BE2C (cell line): Measurements from ENCODE around the gene PRKG1.

Experiments used
- DNase-seq: peaks from one replicate; pipeline ENCODE4 v3.0.0-alpha.2; 2020
- H3K27me3 ChIP-seq: fragments of 250-450 bp; sonication (Bioruptor Pico); 2 replicates; pipeline ENCODE4 v1.5.1; 2020; ENCODE audit warnings: mild to moderate bottlenecking
- H3K36me3 ChIP-seq: fragments of 250-450 bp; sonication (Bioruptor Pico); 2 replicates; pipeline ENCODE4 v1.5.1; 2020; ENCODE audit warnings: mild to moderate bottlenecking
- H3K4me1 ChIP-seq: fragments of 250-450 bp; sonication (Bioruptor Pico); 2 replicates; pipeline ENCODE4 v1.5.1; 2020
- H3K4me3 ChIP-seq: 2 replicates; pipeline ENCODE4 v1.5.1; 2011; ENCODE audit warnings: low read depth, low read length
- H3K9me3 ChIP-seq: fragments of 250-450 bp; sonication (Bioruptor Pico); 2 replicates; pipeline ENCODE4 v1.5.1; 2020
- CTCF ChIP-seq: IDR thresholded peaks from 2 replicates; pipeline ENCODE4 v1.5.1; 2012; ENCODE audit warnings: mild to moderate bottlenecking, low read depth, low read length

Gene PRKG1

GRCh38 chr10:52220947-52221346 lies 1146.7 kb downstream of the PRKG1 start:
- DNase-seq, result no peak
- Histone ChIP-seq H3K36me3 (no peaks in the 10 kb centered on the region), H3K27me3 (no peaks in the 10 kb centered on the region), H3K9me3 (no peaks in the 10 kb centered on the region), H3K4me3 (no peak overlapping the region), H3K4me1 (no peaks in the 10 kb centered on the region)
- TF ChIP-seq CTCF, result no peak

- DNase-seq, result no peak
- no peak for TF ChIP-seq CTCF
- no peaks in the 10 kb centered on the region for H3K27me3 ChIP-seq
- H3K9me3 ChIP-seq, result no peaks in the 10 kb centered on the region
- H3K36me3 ChIP-seq, result no peaks in the 10 kb centered on the region
- no peak overlapping the region for H3K4me3 ChIP-seq
- H3K4me1 ChIP-seq, result no peaks in the 10 kb centered on the region
These were observed 1147.6 kb downstream of the PRKG1 start for GRCh38 chr10:52221923-52222322.

- H3K4me1 ChIP-seq, result no peaks in the 10 kb centered on the region
- no peak for DNase-seq
- H3K4me3 ChIP-seq, result no peak overlapping the region
- H3K27me3 ChIP-seq, result no peaks in the 10 kb centered on the region
- no peaks in the 10 kb centered on the region for H3K9me3 ChIP-seq
- H3K36me3 ChIP-seq, result no peaks in the 10 kb centered on the region
- no peak for TF ChIP-seq CTCF
These were observed 1152.0 kb downstream of the PRKG1 start for GRCh38 chr10:52226197-52226847.

DNA sequence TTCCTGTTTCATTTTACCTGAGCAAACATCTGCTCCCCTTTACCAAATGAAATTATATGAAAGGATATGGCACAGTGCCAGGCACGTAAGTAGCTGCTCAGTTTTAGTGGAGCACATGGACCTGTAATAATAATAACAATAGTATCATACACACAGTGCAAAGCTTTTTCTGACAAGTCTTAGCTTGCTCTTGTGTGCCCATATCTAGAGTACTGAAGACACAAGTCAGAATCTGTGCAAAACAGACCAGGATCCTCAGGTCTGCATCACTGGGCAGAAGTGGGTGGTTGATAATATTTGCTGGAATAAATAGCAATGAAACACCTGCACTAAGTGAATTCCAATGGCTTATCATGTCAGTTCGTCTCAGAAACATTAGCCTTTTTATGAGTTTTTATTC lies 1154.3 kb downstream of the PRKG1 start:
- no peak for TF ChIP-seq CTCF
- no peak for DNase-seq
- Histone ChIP-seq H3K27me3 (no peaks in the 10 kb centered on the region), H3K4me3 (no peak overlapping the region), H3K36me3 (no peaks in the 10 kb centered on the region), H3K4me1 (no peaks in the 10 kb centered on the region), H3K9me3 (no peaks in the 10 kb centered on the region)

GRCh38 chr10:52229291-52229931 lies 1155.1 kb downstream of the PRKG1 start:
- Histone ChIP-seq H3K4me3 (no peak overlapping the region), H3K4me1 (no peaks in the 10 kb centered on the region), H3K36me3 (no peaks in the 10 kb centered on the region), H3K27me3 (no peaks in the 10 kb centered on the region), H3K9me3 (no peaks in the 10 kb centered on the region)
- no peak for TF ChIP-seq CTCF
- DNase-seq, result no peak
